Choroid plexus epithelial cell (primary cell): ENCODE data around the gene RYR2.

Experiments used
- DNase-seq: peaks from one replicate; pipeline ENCODE4 v3.0.0-alpha.2; 2010; ENCODE audit warnings: low read depth
- H3K4me3 ChIP-seq: 2 replicates; pipeline ENCODE4 v1.5.1; 2011; ENCODE audit warnings: low read depth, mild to moderate bottlenecking, control low read depth, low read length, moderate library complexity
- CTCF ChIP-seq: conservative IDR thresholded peaks from 2 replicates; pipeline ENCODE4 v1.5.1; 2011; ENCODE audit warnings: low read depth, mild to moderate bottlenecking, control low read depth, inconsistent platforms, low read length, moderate library complexity

Gene RYR2

GRCh38 chr1:237041795-237042525 lies at the start of gene RYR2:
Gene RYR2, plus strand, starts transcription at chr1:237042184. Its CDS starts 338 bp downstream, at chr1:237042522.
- peak; percentile 46 for TF ChIP-seq CTCF
- DNase-seq = peak; percentile 40

GRCh38 chr1:236992449-236992848 lies 49.5 kb upstream of the RYR2 start:
- no peak for DNase-seq
- no peak overlapping the region for H3K4me3 ChIP-seq
- no peak for TF ChIP-seq CTCF

More at GRCh38 chr1:237041795-237042525, at the start of gene RYR2:
- peak within 1 kb of the TSS; percentile 49 for H3K4me3 ChIP-seq

GRCh38 chr1:236994450-236994849 lies 47.5 kb upstream of the RYR2 start:
- no peak overlapping the region for H3K4me3 ChIP-seq
- TF ChIP-seq CTCF = no peak
- no peak for DNase-seq

GRCh38 chr1:236997361-236997760 lies 44.6 kb upstream of the RYR2 start:
- TF ChIP-seq CTCF = no peak
- DNase-seq = no peak
- H3K4me3 ChIP-seq = no peak overlapping the region

GRCh38 chr1:236997882-236998281 lies 44.1 kb upstream of the RYR2 start:
- no peak for TF ChIP-seq CTCF
- H3K4me3 ChIP-seq = no peak overlapping the region
- no peak for DNase-seq

- H3K4me3 ChIP-seq = no peak overlapping the region
- DNase-seq = no peak
- no peak for TF ChIP-seq CTCF
Measured at GRCh38 chr1:236998546-236998945, 43.4 kb upstream of the RYR2 start.

- no peak for DNase-seq
- no peak for TF ChIP-seq CTCF
Measured at GRCh38 chr1:237000191-237000590, 41.8 kb upstream of the RYR2 start.

More at GRCh38 chr1:237000191-237000590, 41.8 kb upstream of the RYR2 start:
- no peak overlapping the region for H3K4me3 ChIP-seq
